Type B pancreatic cell (in vitro differentiated cells): ENCODE data around the gene HIVEP3. TPM values are rescaled to one million over a fixed set of nuclear protein-coding genes. Genes with fewer than 3 reads are reported as not detected.

ENCODE experiments used
- DNase-seq: peaks from one replicate; pipeline ENCODE4 v3.0.0; 2021; ENCODE audit warnings: mixed read lengths; ENCODE audit not compliant: unreplicated experiment; ENCODE audit errors: extremely low spot score
- H3K27ac Mint-ChIP-seq: 2 replicates; pipeline ENCODE4 v1.8.0; 2021; ENCODE audit warnings: mild to moderate bottlenecking, mixed read lengths
- H3K27me3 Mint-ChIP-seq: 2 replicates; pipeline ENCODE4 v1.8.0; 2021; ENCODE audit warnings: mixed read lengths
- H3K36me3 Mint-ChIP-seq: 2 replicates; pipeline ENCODE4 v1.8.0; 2021; ENCODE audit warnings: mixed read lengths
- H3K4me1 Mint-ChIP-seq: one replicate; pipeline ENCODE4 v1.8.0; 2021; ENCODE audit warnings: mixed read lengths; ENCODE audit not compliant: unreplicated experiment
- H3K4me3 Mint-ChIP-seq: 2 replicates; pipeline ENCODE4 v1.8.0; 2021; ENCODE audit warnings: mild to moderate bottlenecking, mixed read lengths
- H3K9me3 Mint-ChIP-seq: 2 replicates; pipeline ENCODE4 v1.8.0; 2021; ENCODE audit warnings: mixed read lengths
- CTCF ChIP-seq: fragments of 200-600 bp; sonication (generic); conservative IDR thresholded peaks from 2 replicates; pipeline ENCODE4 v1.5.0; 2021; ENCODE audit warnings: antibody characterized with exemption, mild to moderate bottlenecking
- total RNA-seq: library from RNA; stranded (reverse); gene quantifications from 2 replicates; pipeline ENCODE4 v1.2.1, GENCODE V29; 2021; ENCODE audit warnings: low replicate concordance

HIVEP3 gene
- total RNA-seq, 1 donor from 2014 or later = 9.2 TPM

DNA sequence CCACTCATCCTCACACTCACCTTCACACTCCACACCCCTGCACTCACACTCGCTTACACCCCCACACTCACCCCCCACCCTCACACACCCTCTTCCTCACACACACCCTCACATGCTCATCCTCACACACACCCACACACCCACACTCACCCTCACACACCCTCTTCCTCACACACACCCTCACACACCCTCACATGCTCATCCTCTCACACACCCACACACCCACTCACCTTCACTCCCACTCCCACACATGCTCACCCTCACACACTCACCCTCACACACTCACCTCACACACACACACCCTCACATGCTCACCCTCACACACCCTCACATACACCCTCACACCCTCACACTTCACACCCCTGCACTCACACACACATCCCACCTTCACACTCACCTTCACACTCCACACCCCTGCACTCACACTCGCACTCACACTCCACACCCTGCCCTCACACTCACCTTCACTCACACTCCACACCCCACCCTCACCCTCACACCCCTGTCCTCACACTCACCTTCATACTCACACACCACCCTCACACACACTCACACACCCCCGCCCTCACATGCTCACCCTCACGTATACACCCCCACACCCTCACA lies 391.7 kb downstream of the HIVEP3 start:
- H3K4me3 Mint-ChIP-seq = no peak overlapping the region
- no peaks in the 10 kb centered on the region for H3K36me3 Mint-ChIP-seq
- TF ChIP-seq CTCF = no peak
- no peak overlapping the region for H3K27ac Mint-ChIP-seq
- peaks cover 6% of the 10 kb centered on the region for H3K4me1 Mint-ChIP-seq
- no peaks in the 10 kb centered on the region for H3K9me3 Mint-ChIP-seq
- DNase-seq = no peak
- peaks cover 9% of the 10 kb centered on the region for H3K27me3 Mint-ChIP-seq

DNA sequence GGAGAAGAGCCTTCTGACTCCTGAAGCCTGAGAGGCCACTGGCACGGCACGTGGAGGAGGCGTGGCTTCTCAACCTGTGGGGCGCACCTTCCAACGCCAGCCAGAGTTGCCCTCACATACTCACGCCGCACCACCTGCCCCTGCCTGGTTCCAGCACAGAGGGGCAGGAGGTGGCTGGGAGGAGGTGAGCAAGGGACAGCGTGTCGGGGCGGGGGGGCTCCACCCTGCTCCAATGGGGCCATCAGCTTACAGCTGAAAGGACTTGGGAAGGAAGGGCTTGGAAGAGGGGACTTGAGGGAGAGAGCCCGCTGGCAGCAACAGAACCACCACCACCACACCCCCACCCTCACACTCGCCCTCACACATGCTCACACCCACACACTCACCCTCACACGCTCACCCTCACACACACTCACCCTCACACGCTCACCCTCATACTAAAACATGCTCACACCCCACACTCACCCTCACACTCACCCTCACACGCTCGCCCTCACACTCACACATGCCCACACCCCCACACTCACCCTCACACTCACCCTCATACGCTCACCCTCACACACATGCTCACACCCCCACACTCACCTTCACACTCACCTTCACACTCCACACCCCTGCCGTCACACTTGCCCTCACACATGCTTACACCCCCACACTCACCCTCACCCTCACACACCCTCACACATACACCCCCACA lies 392.7 kb downstream of the HIVEP3 start:
- peaks cover 6% of the 10 kb centered on the region for H3K27me3 Mint-ChIP-seq
- peaks cover 6% of the 10 kb centered on the region for H3K4me1 Mint-ChIP-seq
- no peak overlapping the region for H3K27ac Mint-ChIP-seq
- H3K9me3 Mint-ChIP-seq = no peaks in the 10 kb centered on the region
- H3K4me3 Mint-ChIP-seq = no peak overlapping the region
- no peaks in the 10 kb centered on the region for H3K36me3 Mint-ChIP-seq
- no peak for TF ChIP-seq CTCF
- no peak for DNase-seq

- Mint-ChIP-seq H3K4me1 (peaks cover 6% of the 10 kb centered on the region), H3K9me3 (no peaks in the 10 kb centered on the region), H3K27ac (no peak overlapping the region), H3K4me3 (no peak overlapping the region), H3K27me3 (no peaks in the 10 kb centered on the region), H3K36me3 (no peaks in the 10 kb centered on the region)
- TF ChIP-seq CTCF = no peak
- no peak for DNase-seq
Observed at GRCh38 chr1:41524676-41525675, 393.7 kb downstream of the HIVEP3 start.

DNA sequence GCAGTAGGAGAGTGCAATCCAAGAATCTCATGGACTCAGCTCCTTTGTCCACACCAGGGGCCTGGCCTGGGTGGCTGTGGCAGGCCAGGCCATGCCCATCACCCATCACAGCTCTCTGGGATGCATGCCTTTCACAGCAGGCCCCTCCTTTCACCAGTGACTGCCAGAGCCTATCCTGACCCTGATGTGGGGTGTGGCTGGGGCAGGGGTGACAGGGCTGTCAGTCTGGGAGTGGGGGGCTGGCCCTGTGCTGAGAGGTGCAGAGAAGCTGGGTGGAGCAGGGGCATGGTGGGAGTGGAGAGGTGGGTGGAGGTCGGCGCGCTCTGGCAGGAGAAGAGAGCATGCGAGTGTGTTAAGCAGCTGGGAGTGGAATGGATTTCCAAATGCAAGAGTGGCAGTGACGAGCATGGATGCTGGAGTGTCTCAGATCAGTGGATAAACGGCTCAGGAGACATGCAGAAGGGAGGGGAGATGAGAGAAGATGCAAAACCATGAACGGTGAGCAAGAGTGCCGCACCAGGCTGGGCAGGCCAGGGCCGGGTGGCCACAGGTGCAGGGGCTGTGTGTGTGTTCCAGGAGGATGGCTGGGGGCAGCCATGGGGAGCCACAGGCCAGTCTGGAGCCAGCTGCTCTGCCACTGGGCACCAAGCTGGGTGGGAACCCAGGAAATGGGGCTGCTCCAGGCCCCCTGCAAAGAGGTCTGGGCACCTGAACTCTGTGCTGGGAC lies 394.6 kb downstream of the HIVEP3 start:
- no peaks in the 10 kb centered on the region for H3K36me3 Mint-ChIP-seq
- TF ChIP-seq CTCF = no peak
- peaks cover 6% of the 10 kb centered on the region for H3K4me1 Mint-ChIP-seq
- H3K27ac Mint-ChIP-seq = no peak overlapping the region
- no peak overlapping the region for H3K4me3 Mint-ChIP-seq
- no peaks in the 10 kb centered on the region for H3K9me3 Mint-ChIP-seq
- peaks cover 6% of the 10 kb centered on the region for H3K27me3 Mint-ChIP-seq
- DNase-seq = no peak

DNA sequence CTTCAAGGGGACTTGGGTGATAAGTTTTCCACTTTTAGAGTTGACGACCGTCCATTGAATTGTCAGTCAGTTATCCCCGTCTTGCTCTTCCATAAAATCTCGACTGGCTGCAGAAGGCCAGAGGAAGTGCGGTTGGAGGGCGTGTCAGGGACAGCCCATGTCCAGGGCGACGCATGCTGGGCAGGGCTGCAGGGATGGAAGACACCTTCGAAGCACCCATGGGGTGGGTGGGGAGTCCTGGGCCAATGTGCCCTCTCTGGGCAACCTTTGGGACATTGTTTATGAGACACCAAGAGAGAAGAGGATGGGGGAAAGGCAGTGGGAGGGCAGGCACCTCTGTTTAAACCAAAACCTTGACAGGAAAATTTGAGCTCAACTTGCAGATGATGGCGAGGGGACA lies 395.7 kb downstream of the HIVEP3 start:
- DNase-seq = no peak
- no peaks in the 10 kb centered on the region for H3K36me3 Mint-ChIP-seq
- no peak overlapping the region for H3K27ac Mint-ChIP-seq

More for the DNA sequence above, 395.7 kb downstream of the HIVEP3 start:
- no peak for TF ChIP-seq CTCF
- H3K4me3 Mint-ChIP-seq = no peak overlapping the region
- H3K27me3 Mint-ChIP-seq = peaks cover 6% of the 10 kb centered on the region
- H3K9me3 Mint-ChIP-seq = no peaks in the 10 kb centered on the region
- H3K4me1 Mint-ChIP-seq = peaks cover 6% of the 10 kb centered on the region
